GM19467 (cell line): ENCODE results near the gene ALK.

ENCODE experiments used
- ATAC-seq: cut with Tn5 transposase; IDR thresholded peaks from one replicate; pipeline ENCODE4 v1.9.1; 2021; ENCODE audit warnings: mild to moderate bottlenecking, moderate library complexity; ENCODE audit not compliant: unreplicated experiment

The ALK gene

DNA sequence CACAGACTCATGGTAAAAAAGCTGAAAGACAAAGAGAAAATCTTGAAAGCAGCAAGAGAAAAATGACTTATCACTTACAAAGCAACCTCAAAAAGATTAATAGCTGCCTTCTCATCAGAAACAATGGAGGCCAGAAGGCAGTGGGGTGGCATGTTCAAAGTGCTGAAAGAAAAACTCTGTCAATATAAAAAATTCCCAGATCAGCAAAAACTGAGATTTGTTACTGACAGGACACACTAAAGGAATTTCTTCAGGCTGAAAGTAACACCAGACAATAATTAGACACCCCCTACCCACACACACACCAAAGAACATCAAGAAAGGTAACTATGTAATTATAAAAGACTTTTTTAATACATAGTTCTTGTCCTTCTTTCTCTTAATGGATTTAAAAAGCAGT, 495.0 kb downstream of the ALK start:
- no peak for ATAC-seq

DNA sequence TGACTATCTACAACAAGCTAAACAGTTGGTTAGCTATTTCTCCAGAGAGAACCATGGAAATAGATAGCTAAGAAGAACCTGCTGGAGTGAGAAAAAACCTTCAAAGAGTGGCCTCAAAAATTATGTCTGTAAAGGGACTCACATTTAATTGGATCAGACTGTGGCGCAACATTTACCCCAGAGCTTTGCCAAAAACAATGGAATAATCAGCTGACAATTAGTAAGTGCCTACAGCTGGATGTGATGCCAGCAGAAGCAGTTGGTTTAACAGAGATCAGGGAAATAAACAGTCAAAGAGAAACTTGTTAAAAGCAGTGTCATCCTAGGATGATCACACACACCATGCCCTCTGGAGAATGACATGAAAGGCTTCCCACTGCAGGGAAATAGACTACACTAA, 495.5 kb downstream of the ALK start:
- ATAC-seq: no peak

DNA sequence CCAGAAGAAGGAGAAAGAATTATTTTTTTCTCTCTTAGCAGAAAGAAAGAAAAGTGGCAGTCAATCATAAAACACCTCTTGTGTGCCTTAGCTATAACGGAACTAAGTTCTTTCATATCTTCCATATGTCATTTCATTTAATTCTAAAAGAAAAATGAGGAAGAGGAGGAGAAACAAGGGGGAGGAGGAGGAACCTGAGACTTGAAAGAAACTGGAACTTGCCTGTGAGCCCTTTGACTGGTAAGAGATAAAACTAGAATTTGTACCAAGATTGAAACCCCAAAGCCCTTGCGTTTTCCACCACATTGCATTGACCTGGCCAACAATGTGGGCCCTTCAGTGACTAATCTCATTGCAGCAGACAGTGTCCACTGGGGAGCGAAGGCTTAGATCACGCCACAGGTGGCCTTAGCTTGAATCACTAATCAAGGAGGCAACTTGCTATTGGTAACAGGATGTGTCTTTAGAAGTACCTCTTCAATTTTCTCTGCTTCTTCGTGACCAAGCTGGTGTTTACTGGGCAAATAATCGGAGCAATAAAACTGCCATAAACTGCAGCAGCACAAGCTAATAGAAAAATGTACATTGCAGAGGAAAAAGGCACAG, 498.2 kb downstream of the ALK start:
- no peak for ATAC-seq

DNA sequence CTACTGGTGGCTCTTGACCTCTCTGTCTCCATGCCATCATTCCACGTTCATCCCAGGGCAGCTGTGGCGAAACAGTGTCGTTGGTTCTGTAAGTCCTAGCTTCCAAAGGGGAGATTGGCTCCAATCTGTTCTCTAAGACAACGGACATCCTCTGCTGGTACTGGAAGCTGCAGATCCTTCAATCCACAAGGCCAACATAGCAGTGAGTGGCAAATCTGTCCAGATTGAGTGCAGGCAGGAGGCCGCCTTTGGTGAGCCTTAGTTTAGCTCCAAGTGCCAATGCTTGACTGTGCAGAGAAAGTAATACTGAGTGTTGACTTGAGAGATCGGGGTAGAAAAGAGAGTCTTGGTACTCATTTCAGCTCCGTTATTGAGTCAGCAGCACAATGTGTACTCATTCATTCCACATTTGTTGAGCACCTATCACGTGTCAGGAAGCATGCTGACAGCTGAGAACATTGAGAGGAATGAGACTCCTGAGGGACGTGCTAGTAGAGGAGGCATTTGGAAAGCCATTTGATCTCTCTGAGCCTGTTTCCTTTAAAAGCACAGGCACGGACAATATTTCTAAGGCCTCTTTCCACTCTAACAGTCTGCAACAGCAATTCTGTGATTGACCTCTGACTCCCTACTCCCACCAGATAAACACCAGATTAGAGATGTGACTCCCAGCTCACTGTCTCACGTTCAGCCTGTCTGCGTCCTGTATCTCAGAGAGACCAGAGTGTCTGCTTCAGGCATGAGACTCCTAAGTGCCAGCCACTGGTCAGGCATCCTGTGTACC, 500.2 kb downstream of the ALK start:
- no peak for ATAC-seq

DNA sequence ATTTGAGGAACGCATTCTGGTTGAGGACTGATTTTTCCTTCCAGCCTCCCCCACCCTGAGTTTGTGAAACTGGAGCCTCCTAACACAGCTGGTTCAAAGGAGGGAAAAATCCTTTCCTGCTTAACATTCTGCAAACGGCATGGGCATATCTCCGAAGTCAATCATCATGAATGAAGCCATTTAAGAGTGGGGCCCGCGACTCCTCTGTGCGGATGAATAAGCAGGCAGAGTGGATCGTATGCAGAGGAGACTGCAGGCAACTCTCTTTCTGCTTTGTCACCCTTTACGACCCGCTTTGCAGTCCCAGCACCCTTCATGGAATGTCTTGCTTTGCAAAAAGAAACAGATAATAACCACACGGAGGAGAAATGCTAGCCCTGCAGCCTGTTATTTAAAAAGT, 500.9 kb downstream of the ALK start:
- ATAC-seq: no peak

DNA sequence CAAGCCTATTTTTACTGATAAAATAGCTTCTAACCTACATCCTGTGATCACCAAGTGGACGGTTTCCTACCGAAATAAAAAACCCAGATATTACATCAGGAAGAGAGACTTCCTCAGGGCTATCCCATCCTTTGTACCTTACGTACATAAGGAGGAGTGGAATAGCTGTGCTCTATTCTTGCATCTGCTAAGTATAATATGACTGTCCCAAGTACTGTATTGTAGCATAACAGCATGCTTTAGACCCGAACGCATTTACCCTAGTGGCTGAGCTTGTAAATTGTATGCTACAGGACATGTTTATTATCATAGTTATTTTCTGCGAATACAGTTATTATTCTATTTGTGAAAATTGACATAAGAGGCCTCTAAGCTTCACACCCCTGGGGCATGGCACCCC, 503.8 kb downstream of the ALK start:
- no peak for ATAC-seq

DNA sequence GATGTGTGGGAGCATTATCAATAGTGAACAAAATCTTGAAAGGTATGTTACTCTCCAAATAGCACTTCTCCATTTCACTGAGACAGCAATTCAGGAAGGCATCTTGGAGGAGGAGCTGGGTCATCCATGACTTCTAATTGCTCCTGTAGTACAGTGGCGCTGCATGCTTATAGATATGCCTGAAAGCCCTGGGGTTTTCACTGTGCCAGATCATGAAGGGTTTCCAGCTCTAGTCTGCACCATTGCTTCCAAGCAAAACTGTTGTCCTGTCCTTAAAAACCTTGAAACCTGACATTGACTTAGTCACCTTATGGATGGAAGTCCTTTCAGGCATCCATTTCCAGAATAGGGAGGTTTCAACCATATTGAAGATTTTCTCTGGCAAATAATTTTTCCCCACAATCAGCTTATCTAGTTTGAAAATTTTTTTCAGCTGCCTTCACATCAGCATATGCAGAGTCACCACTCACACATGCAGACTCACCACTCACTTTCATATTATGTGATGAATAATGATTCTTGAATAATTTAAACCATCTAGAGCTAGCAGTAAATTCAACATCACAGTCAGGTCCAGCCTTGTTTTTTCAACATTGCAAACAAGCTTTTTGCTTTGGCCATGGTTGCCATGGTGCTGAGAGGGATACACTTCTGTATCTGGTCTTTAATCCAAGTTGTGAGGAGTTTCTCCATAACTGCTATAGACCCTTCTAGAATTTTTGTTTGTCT, 509.0 kb downstream of the ALK start:
- no peak for ATAC-seq

DNA sequence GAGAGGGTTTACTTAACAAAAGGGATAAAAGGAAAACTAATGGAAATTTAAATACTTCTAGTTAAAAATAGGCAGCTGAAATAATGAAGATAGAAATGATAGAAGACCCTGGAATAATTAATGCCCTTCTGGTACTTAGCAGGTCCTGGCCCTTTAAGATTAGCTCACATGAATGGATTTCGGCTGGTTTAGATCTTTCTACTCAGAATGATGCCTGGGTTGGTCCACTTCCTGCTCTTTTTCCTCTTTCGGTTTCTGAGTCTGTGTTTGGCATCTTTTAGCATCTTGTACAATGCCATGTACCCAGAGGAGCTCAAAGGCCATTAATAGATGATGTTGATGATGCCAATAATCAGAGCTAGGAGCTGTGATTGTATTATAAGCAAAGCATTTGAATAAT, 515.7 kb downstream of the ALK start:
- ATAC-seq: no peak

DNA sequence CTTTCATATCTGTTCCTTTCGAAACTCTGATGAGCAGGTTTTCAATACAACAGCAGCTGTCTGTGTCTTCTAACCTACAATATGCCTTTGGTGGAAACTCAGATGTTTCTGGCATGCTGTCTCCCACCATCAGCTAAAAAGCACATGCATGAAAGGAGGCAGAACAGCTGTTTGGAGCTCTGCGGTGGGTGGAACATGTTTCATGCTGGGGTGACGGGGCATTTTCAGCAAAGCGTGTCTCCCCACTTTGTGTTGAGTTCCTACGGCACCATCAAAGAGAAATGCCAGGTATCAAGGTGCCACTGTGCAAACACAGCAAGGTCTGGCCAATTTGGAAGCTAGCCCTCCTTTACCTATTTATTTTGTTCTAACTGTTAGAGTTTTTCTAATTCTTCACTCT, 516.1 kb downstream of the ALK start:
- no peak for ATAC-seq

DNA sequence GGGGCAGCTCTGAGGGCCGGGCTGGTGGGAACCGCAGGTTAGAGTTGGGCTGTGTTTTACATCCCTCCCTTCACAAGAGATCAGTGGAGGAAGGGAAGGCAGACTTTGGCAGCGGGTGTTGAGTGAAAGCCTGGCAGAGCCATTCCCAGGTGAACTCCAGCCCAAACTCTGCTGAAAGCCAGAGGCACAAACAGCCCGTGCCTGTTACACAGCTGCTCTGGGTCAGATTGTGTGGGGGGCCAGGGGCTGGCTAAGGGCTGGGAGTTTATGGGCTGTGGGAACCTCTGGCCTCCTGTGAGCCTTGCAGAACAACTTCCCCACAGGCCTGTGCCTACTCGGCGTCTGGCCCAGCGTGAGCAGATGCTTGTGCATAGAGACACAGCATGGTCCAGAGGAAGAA, 519.4 kb downstream of the ALK start:
- ATAC-seq: no peak

DNA sequence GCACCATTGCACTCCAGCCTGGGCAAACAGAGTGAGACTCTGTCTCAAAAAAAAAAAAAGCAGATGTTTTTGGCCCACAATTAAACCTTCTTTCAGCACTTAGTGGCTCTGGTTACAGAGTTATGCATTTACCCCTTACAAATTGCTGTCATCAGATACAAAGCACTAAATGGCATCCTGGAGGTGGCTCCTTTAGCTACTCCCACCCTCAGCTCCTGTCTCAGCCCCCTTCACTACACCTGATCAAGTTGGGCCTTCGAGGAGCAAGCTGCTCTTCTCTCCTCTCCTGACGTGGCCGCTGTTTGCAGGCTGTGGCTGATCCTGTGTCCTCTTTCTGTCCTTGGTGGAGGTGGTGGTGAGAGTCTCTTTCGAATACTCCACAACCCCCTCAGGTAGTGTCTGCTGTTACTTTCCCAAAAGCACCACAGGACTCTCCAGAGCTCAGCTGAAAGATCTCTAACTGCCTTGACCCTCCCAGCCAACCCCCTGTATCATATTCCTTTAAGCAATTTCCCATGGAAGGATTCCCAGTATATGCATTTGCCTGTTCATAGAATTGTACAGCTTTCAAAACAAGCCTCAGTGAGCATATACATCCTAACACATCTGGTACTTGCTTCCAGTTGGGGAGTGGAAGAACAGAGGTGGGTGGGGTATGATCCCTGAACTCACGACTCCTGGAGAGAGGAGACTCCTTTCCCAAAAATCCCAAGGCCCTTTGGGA, 520.3 kb downstream of the ALK start:
- no peak for ATAC-seq

DNA sequence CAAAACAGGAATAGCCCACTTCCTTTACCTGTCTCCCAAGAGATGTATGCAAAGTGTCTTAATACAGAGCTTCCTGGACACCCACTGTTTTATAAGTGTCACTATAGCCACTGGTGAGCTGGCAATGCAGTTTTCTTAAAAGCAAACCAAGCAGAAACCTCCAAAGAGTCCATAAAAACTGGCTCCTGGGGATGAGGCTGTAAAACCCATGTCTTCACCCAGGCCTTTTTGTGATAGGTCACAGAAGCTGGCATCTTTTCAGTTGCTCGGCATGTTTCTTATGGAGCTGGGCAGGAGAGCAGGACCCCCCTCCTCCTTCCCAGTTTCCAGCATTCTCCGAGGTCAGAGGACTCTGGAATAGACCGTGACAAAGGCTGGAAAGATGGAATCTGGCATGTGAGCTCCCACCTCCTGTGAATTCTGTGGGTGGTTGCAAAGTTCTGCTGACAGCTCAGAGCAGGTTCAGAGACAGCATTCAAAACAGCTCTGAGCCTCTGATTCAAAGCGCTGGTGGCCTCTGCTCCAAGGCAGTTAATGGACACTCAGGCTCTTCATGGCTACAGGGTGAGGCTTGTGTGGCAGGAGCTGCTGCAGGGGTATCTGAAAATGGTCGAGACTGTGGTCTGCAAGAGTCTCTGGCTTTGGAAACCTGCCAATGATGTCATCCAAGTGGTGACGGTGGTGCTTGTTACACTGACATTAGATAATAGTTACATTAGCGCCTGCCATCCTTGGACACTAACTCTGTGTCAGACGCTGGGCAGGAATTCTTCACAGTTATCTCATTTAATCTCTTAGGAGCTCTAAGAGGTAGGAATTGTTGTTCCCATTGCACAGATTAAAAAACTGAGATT, 522.8 kb downstream of the ALK start:
- no peak for ATAC-seq

DNA sequence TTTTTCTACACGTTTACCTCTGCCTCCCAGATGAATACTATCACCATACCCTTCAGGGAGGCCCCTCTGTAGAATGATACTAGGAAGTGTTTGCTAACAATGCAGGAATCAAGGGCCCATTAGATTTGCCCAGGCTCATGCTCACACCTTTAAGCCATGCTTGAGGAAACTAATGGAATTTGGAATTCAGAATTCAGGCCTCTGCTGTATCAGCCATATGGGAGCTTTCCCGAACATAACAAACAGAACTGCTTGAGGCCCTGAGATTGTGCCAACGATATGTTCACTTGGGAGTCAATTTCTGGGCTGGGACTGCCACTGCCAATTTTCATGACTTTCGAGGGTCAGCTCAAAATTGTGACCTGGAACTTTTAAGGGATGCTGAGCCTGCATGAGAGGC, 523.7 kb downstream of the ALK start:
- ATAC-seq: no peak

DNA sequence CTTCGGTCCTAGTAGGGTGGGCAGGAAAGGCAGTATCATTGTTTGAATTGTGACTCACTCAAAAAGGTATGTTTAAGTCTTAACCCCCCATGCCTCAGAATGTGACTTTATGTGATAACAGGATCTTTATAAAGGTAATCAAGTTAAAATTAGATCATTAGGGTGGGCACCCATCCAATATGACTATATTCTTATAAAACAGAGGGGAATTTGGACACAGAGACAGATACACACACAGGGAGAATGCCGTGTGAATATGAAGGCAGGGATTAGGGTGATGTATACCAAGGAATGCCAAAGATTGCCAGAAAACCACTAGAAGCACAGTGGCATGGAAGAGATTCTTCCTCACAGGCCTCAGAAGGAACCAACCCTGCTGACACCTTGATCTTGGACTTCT, 524.3 kb downstream of the ALK start:
- ATAC-seq: no peak

DNA sequence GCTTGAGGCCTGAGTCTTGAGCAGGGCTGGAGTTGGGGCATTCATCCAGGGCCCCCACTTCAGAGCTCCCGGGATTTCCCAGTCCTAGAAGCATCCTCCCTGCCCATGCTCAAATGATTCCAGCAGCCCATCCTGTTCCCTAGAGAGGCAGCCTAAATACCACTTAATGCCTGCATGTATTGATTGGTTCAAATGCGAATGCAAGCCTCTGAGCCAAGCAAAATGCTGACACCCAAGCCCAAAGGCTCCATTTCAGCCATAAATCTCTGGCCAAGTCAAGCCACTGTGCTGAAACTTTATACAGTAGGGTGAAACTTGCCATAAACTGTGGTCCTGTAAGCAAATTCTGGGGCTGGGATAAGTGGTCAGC, 526.4 kb downstream of the ALK start:
- ATAC-seq: no peak

DNA sequence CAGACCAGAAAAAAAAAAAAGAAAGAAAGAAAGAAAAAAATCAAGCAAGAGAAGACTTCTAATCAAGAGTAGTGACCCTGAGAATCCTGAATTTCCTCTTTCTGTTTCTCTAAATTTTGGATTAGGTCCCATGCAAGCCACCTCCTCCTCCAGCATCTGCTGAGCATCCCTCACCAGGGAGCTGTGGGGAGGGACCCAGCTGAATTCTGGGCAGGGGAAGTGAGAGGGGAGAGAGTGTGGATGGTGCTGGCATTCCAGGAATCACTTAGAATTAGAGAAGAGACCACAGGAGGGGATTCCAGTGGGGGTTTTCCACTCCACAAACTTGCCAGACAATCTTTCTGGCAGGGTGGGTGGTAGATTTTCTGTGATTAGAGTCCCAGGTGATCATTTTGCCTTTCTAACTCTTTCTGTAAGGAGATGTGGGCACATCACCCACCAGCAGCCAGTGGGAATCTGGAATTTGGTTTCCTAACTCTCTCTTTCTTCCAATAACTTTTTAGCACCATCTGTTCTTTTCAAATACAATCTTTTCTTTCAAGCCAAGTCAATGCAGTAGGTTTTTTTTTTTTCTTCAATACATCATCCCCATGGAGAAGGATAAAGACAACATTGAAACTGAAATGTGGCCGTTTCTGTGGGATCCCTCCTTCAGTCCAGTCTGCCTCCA, 526.9 kb downstream of the ALK start:
- ATAC-seq: no peak

DNA sequence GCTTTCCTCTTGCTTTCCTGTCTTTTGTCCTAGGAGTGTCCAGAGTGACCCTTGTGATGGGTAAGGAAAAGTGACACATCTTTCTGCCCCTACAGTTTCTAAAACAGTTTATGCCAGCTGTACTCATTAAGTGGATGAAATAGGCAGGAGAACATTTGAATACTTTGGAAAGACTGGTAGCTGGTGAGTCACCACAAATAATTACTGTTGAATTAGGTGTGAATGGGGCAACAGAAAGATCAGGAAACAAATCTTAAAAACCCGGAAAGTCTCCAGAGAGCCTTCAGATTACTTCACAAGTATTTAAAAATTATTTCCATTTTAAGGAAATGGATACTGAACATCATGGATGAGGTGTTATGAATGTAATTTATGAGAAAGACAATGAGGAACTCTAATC, 527.7 kb downstream of the ALK start:
- ATAC-seq: no peak

DNA sequence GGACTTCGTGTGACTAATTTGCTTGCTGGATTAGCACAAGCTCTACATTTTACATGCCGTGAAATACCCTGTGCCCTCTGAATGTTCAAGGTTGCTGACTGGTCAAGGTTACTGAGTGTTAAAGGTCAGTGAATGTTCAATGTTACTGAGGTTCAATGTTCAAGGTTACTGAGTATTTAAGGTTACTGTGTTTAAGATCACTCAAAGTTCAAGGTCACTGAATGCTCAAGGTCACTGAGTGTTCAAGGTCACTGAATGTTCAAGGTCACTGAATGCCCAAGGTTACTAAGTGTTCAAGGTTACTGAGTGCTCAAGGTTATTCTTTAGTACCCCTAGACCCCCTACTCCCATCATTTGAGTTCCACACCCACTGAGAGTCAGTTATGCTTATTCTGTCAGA, 528.6 kb downstream of the ALK start:
- ATAC-seq: no peak

DNA sequence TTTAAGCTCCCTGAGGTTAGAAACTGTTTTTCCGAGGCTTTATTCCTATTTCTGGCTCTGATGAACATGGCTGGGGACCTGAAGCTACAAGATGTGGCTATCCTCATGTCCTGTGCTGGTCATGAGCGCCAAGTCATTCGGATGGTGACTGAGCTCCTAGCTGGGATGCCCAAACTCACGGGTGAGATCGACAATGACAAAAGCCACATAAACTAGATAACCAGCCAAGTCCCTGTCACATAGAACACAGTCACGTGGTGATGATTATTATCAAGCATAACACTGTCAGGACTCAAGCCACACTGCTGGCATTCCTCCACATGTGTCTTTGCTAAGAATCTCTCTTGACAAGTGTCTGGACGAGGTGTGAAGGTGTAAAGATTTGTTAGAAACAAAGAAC, 531.2 kb downstream of the ALK start:
- ATAC-seq: no peak

DNA sequence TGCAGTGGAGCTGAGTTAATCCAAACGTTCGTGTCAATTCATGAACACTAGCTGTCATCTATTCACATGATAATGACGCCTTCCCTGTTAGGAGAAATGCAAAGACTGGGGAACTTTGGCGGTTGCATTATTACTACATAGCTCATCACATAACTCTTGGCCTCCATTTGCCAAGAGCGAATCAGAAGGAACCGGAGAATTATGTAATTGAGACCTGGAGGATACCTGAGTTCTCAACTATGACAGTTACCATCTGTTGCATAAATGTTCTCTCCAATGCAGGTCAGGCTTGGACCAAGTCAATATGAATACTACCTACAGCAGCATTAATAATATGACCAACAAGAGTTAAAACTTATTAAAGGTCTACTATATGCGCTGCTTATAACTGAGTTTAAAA, 531.7 kb downstream of the ALK start:
- ATAC-seq: no peak
